Sigmoid colon (tissue), 4 donors: ENCODE data around the gene SERPIND1.

Source experiments
- CTCF ChIP-seq, 4 experiments: fragments of 450-650 bp in 3 of 4; fragments of 200-600 bp in 1 of 4; IDR thresholded peaks; one replicate each; pipeline ENCODE4 v1.5.1; 2016 to 2019; ENCODE audit warnings: antibody characterized with exemption in 4 of 4, mild to moderate bottlenecking in 3 of 4, moderate library complexity in 2 of 4
- POLR2AphosphoS5 ChIP-seq, 4 donors: sonication (generic); formaldehyde crosslinking; IDR thresholded peaks; one replicate each; pipeline ENCODE4 v1.6.1; 2017; ENCODE audit warnings: antibody characterized with exemption in 4 of 4

GRCh38 chr22:20811171-20811570 is 37.3 kb downstream of the SERPIND1 start:
- TF ChIP-seq CTCF (IDR thresholded peaks at IDR 0.05) (no peak), POLR2AphosphoS5 (IDR thresholded peaks at IDR 0.05) (no peak)
